Right forelimb (tissue), 1 donor: ENCODE results near the gene DLG2.

Source experiments
- DNase-seq: peaks from one replicate; pipeline ENCODE4 v3.0.0-alpha.2; 2018

DLG2 gene

GRCh38 chr11:83725269-83725560 lies 1901.9 kb downstream of the DLG2 start:
- no peak for DNase-seq

- no peak for DNase-seq
Measured at GRCh38 chr11:83723999-83724398, 1903.1 kb downstream of the DLG2 start.

- DNase-seq, result peak; percentile 64
Measured at GRCh38 chr11:83722392-83723119, 1904.6 kb downstream of the DLG2 start.

GRCh38 chr11:83721263-83721662 lies 1905.9 kb downstream of the DLG2 start:
- no peak for DNase-seq

- no peak for DNase-seq
Measured at GRCh38 chr11:83720675-83721074, 1906.5 kb downstream of the DLG2 start.

GRCh38 chr11:83717537-83717936 lies 1909.6 kb downstream of the DLG2 start:
- no peak for DNase-seq

GRCh38 chr11:83715927-83716535 lies 1911.1 kb downstream of the DLG2 start:
- no peak for DNase-seq

- peak; percentile 65 for DNase-seq
Measured at GRCh38 chr11:83713708-83714107, 1913.4 kb downstream of the DLG2 start.

GRCh38 chr11:83711106-83711527 lies 1916.0 kb downstream of the DLG2 start:
- no peak for DNase-seq

- no peak for DNase-seq
Measured at GRCh38 chr11:83709434-83709833, 1917.7 kb downstream of the DLG2 start.

GRCh38 chr11:83706566-83706965 lies 1920.6 kb downstream of the DLG2 start:
- no peak for DNase-seq

GRCh38 chr11:83702796-83703195 lies 1924.3 kb downstream of the DLG2 start:
- no peak for DNase-seq

GRCh38 chr11:83697518-83697917 lies 1929.6 kb downstream of the DLG2 start:
- DNase-seq, result no peak

GRCh38 chr11:83695046-83695445 lies 1932.1 kb downstream of the DLG2 start:
- no peak for DNase-seq

- no peak for DNase-seq
Measured at GRCh38 chr11:83694191-83694910, 1932.8 kb downstream of the DLG2 start.

- no peak for DNase-seq
Measured at GRCh38 chr11:83693306-83693992, 1933.7 kb downstream of the DLG2 start.

- DNase-seq, result no peak
Measured at GRCh38 chr11:83692675-83693074, 1934.5 kb downstream of the DLG2 start.

GRCh38 chr11:83691451-83691950 lies 1935.6 kb downstream of the DLG2 start:
- peak; percentile 59 for DNase-seq

GRCh38 chr11:83689144-83689780 lies 1937.9 kb downstream of the DLG2 start:
- DNase-seq, result no peak

- DNase-seq, result no peak
Measured at GRCh38 chr11:83687787-83688186, 1939.4 kb downstream of the DLG2 start.

GRCh38 chr11:83685730-83686129 lies 1941.4 kb downstream of the DLG2 start:
- no peak for DNase-seq

- DNase-seq, result no peak
Measured at GRCh38 chr11:83684071-83684470, 1943.1 kb downstream of the DLG2 start.

- no peak for DNase-seq
Measured at GRCh38 chr11:83682611-83682973, 1944.6 kb downstream of the DLG2 start.
